SHP77 treated with DMSO at 0.1 percent for 48 hours (cell line): ENCODE data around the gene CETN2.
"Not testable (repeated sequence)": the region's sequence is repeated elsewhere in the genome, so short reads cannot be mapped to it uniquely, and the experiment has no call there.

ENCODE experiments used
- DNase-seq: peaks from one replicate; lab custom pipeline; 2025; lab: John Stamatoyannopoulos, UW

CETN2 gene

GRCh38 chrX:152832520-152832919 is 2.0 kb upstream of the CETN2 start:
- no peak for DNase-seq

- no peak for DNase-seq
These were observed 834 bp upstream of the CETN2 start for GRCh38 chrX:152831391-152831790.

- no peak for DNase-seq
These were observed 5.6 kb downstream of the CETN2 start for GRCh38 chrX:152824841-152825374.

GRCh38 chrX:152823657-152824056 is 6.9 kb downstream of the CETN2 start:
- DNase-seq = no peak

- no peak for DNase-seq
These were observed 8.0 kb downstream of the CETN2 start for GRCh38 chrX:152822383-152823086.

GRCh38 chrX:152821145-152821765 is 9.3 kb downstream of the CETN2 start:
- peak; percentile 0 for DNase-seq

GRCh38 chrX:152819732-152820131 is 10.8 kb downstream of the CETN2 start:
- no peak for DNase-seq

- no peak for DNase-seq
These were observed 11.3 kb downstream of the CETN2 start for GRCh38 chrX:152819266-152819665.

- no peak for DNase-seq
These were observed 12.2 kb downstream of the CETN2 start for GRCh38 chrX:152818356-152818755.

GRCh38 chrX:152817078-152817764 is 13.3 kb downstream of the CETN2 start:
- no peak for DNase-seq

GRCh38 chrX:152814048-152814447 is 16.5 kb downstream of the CETN2 start:
- no peak for DNase-seq

GRCh38 chrX:152813206-152813605 is 17.4 kb downstream of the CETN2 start:
- DNase-seq = no peak

- DNase-seq = no peak
These were observed 20.2 kb downstream of the CETN2 start for GRCh38 chrX:152810403-152810802.

- DNase-seq = no peak
These were observed 24.5 kb downstream of the CETN2 start for GRCh38 chrX:152806035-152806434.

GRCh38 chrX:152798945-152799344 is 31.6 kb downstream of the CETN2 start:
- no peak for DNase-seq

GRCh38 chrX:152787062-152787461 is 43.5 kb downstream of the CETN2 start:
- DNase-seq = not testable (repeated sequence)
